PC-3 (cell line): ENCODE data around the gene UNC119B.

ENCODE experiments used
- CTCF ChIP-seq: fragments of 300-600 bp; sonication (generic); conservative IDR thresholded peaks from 2 replicates; pipeline ENCODE4 v1.5.1; 2017; ENCODE audit warnings: antibody characterized with exemption, low read depth, mild to moderate bottlenecking, low read length
- EZH2 ChIP-seq: fragments of 300-600 bp; sonication (generic); IDR thresholded peaks from one replicate; pipeline ENCODE4 v1.6.1; 2017; ENCODE audit warnings: antibody characterized with exemption, mild to moderate bottlenecking, low read length; ENCODE audit not compliant: unreplicated experiment

GRCh38 chr12:120720987-120721801, 10.9 kb downstream of the UNC119B start:
- TF ChIP-seq CTCF = no peak
- TF ChIP-seq EZH2 = no peak
